GM10266 (cell line): ENCODE results near the gene XPA.

ENCODE experiments used
- DNase-seq: peaks from one replicate; pipeline ENCODE4 v3.0.0; 2012; ENCODE audit errors: extremely low spot score
- TF ChIP-seq, protein P1 (sequence below): IDR thresholded peaks from 2 replicates; pipeline ENCODE4 v1.5.1; 2012; ENCODE audit warnings: mild to moderate bottlenecking, low read depth; ENCODE audit not compliant: control insufficient read depth, insufficient read depth; ENCODE audit errors: missing control alignments

Gene XPA

DNA sequence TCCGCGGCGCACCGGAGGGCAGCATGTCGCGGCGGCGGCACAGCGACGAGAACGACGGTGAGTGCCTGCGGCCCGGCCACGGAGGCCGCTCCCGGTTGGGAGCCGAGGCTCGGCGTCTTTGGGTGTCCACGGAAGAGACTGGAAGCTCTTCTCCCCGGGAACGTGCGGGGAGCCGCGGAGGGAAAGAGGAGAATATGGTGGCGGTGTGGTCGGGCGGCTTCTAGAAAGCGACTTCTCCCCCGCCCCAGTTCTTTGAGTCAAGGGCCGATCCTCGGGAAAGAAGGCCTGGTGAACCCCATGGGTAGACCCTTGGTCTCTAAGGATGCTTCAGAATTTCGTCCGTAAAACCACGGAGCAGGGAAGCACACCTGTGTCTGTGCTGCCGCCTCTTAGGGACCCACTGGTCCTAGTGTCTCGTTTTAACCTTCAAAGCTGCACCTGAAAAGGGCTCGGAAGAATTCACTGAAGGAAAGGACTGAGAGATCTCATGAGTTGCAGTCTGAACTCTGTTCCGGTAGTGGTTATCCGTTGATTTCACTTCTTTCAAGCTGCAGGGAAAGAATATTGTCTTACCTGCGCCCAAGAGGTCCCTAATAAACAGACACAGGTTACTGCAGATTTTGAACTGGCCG lies 63.2 kb downstream of the XPA start:
- DNase-seq: peak; percentile 7
- TF ChIP-seq, protein P1, sequence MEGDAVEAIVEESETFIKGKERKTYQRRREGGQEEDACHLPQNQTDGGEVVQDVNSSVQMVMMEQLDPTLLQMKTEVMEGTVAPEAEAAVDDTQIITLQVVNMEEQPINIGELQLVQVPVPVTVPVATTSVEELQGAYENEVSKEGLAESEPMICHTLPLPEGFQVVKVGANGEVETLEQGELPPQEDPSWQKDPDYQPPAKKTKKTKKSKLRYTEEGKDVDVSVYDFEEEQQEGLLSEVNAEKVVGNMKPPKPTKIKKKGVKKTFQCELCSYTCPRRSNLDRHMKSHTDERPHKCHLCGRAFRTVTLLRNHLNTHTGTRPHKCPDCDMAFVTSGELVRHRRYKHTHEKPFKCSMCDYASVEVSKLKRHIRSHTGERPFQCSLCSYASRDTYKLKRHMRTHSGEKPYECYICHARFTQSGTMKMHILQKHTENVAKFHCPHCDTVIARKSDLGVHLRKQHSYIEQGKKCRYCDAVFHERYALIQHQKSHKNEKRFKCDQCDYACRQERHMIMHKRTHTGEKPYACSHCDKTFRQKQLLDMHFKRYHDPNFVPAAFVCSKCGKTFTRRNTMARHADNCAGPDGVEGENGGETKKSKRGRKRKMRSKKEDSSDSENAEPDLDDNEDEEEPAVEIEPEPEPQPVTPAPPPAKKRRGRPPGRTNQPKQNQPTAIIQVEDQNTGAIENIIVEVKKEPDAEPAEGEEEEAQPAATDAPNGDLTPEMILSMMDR: no peak

DNA sequence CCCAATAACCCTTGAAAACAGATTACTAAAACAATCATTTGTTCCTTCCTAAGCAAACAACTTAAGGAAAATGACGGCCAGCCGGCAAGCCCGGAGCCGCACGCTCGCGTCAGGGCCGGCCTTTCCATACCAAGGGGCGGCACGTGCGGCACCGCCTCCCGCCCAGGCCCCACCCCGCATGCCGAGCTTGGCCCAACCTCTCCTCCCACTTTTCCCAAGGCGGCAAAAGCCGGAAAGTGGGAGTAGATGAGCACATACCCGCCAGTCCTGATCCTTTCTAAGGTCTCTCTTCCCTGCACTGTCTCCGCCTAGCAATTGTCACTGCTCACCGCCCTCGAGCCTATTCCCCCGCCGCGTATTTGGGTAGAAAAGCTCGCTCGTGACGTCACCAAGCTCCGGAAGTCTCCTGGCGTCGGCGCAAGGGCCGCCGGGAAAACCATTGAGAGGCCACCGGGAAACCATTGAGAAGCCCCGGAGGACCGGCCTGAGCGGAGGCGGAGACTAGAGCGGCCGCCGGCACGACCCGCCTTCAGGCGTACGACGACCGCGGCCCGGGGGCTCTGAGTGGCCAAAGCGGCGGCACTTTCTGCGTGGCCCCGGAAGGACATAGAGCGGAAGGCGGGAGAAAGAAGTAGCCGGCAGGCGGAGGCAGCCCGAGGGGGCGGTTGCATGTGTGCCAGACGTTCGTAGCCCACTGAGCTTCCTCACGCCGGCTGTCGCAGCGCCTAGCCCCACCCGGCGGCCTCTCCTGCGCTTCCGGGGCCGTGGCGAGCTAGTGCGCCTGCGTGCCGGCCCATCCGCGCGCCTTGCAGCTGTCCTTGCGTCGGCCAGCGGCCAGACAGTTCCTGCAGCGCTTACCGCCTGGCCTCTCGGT lies 63.9 kb downstream of the XPA start, which contains the start of the genes NCBP1 and TSTD2:
TSS of gene NCBP1 (plus strand) at position 837 of the 874 bp plus-strand sequence. CDS start 61 bp downstream, outside the sequence.
TSS of gene TSTD2 (minus strand) at position 384 of the 874 bp plus-strand sequence. CDS start 5,806 bp downstream, outside the sequence.
- DNase-seq: peak; percentile 92
- TF ChIP-seq, protein P1: no peak

DNA sequence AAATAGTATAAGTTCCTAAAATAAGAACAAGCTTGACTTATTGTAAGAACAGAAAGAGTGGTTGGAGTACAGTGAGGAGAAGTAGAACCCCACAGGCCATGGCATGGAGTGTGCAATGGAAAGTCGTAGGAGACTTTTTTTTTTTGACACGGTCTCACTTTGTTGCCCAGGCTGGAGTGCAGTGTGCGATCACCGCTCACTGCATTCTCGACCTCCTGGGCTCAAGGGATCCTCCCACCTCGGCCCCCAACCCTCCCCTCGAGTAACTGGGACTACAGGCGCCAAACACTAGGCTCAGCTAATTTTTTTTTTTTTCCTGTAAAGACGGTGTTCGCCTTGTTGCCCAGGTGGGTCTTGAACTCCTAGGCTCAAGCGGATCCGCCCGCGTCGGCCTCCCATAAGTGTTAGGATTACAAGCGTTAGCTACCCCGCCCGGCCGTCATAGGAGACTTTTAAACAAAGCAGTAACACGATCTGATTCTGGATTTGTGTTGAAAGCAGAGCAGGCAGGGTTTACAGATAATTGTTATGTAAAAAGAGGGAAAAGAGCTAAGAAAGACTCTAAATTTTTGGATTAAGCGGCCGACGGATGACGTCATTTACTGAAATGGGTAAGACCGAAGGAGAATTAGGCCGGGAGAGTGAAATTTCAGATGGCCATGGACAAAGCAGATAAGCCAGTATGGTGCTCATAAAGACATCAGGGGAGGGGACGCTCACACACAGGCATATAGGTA lies 64.7 kb downstream of the XPA start:
- TF ChIP-seq, protein P1: no peak
- no peak for DNase-seq

DNA sequence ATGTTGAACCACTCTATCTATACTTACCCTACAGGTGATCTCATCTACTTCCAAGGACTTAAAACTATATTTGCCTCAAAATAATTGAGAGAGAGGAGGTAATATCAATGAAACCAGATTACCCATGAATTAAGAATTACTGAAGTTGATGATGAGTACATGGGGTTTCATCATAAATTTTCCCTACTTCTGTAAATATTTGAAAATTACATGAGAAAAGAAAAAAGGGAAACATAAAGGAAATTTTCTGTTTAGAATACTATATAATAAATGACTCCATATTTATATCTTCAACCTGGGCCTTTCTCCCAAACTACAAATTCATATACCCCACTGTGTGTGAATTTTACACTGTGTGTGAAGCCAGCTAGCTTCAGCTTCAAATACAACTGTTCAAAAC lies 66.5 kb downstream of the XPA start:
- TF ChIP-seq, protein P1: no peak
- no peak for DNase-seq

DNA sequence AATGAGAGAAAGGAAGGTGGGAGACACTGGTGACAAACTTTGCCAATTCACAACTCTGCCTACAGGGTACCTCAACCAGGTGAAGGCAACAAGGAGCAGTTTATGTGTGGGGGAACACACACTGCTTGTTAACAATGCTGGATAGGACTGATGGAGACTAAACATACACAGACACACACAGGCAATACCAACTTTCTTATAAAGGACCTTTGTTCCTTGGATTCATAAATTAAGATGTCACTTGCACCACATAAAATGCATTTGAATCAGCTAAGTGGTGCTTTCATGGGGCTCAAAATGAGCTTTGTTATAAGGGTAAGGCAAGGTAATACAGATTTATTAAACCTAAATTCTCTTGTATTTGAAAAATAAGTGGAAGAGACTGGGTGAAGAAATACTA lies 68.0 kb downstream of the XPA start:
- TF ChIP-seq, protein P1: no peak
- DNase-seq: no peak

DNA sequence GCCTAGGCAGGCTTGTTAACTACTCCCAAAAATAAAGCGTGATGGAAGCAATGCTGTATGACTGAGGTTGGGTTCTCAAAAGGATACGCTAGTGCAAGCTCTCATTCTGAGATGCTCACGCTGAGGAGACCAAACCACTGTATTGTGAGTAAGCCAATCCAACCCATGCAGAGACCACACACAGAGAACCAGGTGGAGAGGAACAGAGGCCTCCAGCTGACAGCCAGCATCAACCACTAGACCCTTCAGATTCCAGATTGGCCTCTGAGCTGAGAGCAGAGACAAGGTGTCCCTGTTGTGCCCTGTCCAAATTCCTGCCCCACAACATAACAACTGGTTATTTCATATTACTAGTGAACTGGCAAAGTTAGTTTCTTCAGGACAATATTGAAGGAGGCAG lies 68.5 kb downstream of the XPA start:
- DNase-seq: no peak
- TF ChIP-seq, protein P1: no peak
